HG03103 (cell line): Measurements from ENCODE around the gene PTGFRN.
"Not testable (repeated sequence)": the region's sequence is repeated elsewhere in the genome, so short reads cannot be mapped to it uniquely, and the experiment has no call there.

ENCODE experiments used
- ATAC-seq: cut with Tn5 transposase; IDR thresholded peaks from one replicate; pipeline ENCODE4 v1.9.1; 2021; ENCODE audit warnings: low read depth; ENCODE audit not compliant: unreplicated experiment

PTGFRN gene

DNA sequence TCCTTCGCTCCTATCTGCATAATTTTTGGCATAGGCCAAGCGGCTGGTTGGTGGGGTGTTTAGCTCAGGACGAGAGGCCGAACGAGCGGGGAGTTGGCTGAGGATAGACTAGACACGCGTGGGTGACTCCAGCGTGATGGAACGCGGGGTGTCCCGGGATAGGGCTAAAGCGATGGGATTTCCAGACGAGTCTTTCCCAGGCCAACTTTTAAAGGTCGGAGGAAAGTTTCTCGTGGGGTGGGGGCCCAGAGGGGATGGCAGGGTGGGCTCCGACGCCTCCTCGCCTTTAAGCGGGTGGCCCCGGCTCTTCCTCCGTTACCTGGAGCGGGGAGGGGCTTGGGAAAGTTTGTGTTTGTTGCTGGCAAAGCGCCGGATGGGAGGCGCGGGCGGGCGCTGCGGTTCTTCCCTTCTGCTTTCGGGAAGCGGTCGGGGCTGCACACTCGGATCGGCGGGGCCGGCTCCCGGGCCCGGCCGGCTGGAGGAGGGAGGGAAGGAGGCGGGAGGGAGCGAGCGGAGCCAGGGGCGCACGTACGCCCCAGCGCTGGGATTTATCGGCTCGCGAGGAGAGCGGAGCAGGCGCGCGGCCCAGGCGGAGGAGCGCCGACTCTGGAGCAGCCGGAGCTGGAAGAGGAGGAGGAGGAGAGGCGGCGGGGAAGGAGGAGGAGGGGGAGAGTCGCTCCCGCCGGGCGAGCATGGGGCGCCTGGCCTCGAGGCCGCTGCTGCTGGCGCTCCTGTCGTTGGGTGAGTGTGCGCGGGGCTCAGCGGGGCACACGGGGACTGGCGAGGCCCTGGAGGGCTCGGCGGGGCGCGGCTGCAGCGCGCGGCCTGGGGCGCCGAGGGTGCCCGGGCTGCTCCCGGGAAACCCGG lies at the start of gene PTGFRN:
PTGFRN (plus strand) TSS at position 405 of the 867 bp plus-strand sequence; CDS start at position 693, 288 bp downstream.
- no peak for ATAC-seq

DNA sequence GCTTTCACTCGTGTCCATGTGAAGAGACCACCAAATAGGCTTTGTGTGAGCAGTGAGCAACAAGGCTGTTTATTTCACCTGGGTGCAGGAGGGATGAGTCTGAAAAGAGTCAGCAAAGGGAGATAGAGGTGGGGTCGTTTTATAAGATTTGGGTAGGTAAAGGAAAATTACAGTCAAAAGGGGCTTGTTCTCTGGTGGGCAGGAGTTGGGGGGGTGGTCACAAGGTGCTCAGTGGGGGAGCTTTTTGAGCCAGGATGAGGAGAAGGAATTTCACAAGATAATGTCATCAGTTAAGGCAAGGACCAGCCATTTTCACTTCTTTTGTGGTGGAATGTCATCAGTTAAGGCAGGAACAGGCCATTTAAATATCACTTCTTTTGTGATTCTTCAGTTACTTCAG lies 49.5 kb upstream of the PTGFRN start:
- ATAC-seq = not testable (repeated sequence)

DNA sequence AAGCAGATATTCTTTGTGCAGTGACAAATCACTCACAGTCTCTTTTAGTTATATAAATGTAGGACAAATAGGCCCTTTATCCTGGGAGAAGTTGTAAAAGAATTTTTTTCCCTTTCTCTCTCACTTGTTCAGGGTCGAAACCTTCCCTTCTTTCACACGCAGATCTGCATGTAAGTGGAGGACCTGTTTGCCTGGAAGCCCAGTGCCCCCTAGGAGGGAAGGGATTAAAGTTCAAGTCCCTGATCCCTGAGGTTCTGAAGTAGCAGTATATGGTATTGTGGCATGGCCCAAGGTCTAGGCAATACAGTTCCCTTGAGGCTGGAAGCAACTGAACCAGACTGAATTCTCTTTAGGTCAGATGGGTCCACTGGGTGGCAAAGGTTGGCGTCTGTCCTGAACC lies 48.6 kb upstream of the PTGFRN start:
- no peak for ATAC-seq

DNA sequence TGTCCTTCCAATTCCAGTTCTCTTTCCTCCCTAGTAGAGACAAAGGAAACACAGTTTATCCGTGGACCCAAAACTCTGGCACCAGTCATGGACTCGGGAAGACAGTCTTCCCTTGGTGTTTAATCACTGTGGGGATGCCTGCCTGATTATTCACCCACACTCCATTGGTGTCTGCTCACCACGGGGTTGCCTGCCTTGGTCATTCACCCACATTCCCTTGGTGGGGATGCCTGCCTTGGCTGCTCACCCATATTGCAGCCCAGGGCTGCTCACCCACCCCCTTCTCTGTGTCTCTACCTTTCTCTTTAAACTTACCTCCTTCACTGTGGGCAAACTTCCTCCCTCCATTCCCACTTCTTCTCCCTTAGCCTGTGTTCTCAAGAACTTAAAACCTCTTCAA lies 46.7 kb upstream of the PTGFRN start:
- not testable (repeated sequence) for ATAC-seq

DNA sequence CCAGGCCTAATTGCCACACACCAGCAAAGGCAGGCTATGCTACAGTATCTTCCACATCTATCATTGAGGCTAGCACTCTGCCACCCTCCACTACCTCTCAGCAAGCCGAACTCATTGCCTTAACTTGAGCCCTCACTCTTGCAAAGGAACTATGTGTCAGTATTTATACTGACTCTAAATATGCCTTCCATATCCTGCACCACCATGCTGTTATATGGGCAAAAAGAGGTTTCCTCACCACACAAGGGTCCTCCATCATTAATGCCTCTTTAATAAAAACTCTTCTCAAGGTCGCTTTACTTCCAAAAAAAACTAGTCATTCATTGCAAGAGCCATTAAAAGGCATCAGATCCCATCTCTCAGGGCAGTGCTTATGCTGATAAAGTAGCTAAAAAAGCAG lies 43.2 kb upstream of the PTGFRN start:
- ATAC-seq = not testable (repeated sequence)

DNA sequence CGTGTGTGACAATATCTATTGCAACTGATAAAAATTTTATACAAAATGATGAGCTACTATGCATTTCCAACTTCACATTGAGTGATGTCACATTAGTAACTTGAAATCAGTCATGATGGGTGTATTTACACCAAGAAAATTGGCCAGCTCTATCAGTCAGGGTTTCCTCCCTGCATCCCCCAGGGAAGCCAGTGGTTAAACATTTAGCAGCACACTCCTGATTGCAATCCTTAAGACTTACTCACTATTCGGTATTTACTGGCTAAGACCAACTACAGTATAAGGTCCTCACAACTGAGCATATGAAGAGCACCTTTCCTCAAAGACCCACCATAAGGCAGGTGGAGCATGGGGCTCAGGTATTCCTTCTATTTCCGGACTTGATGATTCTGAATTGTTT lies 41.3 kb upstream of the PTGFRN start:
- no peak for ATAC-seq

DNA sequence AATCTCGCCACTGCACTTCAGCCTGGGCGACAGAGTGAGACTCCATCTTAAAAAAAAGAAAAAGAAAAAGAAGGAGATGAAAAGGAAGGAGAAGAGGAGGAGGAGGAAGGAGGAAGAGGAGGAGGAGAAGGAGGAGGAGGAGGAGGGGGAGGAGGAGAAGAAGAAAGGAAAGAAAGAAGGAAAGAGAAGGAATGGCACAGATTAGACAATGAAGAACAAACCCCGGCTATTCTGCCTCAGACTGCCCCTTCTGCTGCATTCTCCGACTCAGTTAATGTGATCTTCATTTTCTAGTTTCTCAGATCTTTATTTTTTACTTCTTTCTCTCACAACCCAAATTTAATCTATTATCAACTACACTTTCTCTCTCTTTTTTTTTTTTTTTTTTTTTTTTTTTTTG lies 40.1 kb upstream of the PTGFRN start:
- ATAC-seq = no peak

DNA sequence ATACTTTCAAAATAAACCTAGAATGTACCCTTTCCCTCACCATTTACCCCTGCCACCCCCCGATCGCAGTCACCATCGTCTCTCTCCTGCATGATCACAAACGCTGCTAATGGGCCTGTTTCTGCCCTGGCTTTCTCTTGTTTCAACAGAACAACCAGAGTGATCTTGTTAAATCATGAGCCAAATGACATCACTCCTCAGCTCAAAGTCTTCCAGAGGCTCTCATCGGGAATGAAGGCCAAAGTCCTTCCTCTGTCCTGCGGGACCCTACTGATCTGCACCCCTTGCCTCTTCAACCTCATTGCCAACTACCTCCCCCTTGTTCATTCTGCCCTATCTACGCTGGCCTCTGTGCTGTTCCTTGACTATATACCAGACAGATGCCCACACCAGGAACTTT lies 39.4 kb upstream of the PTGFRN start:
- ATAC-seq = no peak

DNA sequence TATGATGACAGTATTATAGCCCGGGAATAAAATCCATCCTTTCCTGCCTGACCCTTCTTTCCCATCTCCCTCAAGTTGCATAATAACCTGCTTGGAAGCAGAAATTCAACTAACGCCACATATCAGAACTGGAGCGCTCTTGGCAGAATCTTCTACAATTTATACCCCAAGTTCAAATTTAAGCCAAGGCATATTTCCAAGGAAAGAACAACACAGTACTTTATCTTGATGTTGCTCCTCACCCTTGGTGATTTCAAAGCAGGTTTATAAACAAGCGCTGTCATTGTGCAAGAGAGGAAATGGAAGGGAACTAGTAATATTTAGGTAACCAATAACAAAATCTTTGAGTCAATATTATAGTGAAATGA lies 38.0 kb upstream of the PTGFRN start:
- no peak for ATAC-seq

DNA sequence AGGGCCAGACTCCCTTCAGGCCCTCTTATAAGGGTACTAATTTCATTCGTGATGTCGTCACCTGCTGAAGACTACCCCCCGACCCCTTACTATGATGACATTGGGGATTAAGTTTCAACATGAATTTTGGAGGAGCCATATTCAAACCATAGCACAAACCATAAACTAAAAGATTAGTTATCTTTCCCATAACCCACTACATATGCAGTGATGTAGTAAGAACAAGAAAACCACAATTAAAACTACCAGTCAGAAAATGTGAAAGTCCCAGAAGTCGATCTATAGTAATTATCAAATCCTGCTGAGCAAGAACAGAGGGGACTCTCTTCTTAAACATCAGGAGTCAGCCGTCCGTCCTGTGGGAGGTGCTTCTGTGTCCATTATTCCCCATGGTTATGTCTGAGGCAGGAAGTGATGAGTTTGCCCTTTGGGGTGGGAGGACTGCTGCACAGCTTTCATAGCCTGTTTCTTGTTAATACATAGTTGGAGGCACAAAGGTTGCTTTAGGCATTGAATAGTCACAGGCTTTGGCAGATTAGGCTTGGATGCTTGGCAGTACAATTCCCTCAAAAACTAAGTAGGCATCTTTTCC lies 35.9 kb upstream of the PTGFRN start:
- ATAC-seq = no peak

DNA sequence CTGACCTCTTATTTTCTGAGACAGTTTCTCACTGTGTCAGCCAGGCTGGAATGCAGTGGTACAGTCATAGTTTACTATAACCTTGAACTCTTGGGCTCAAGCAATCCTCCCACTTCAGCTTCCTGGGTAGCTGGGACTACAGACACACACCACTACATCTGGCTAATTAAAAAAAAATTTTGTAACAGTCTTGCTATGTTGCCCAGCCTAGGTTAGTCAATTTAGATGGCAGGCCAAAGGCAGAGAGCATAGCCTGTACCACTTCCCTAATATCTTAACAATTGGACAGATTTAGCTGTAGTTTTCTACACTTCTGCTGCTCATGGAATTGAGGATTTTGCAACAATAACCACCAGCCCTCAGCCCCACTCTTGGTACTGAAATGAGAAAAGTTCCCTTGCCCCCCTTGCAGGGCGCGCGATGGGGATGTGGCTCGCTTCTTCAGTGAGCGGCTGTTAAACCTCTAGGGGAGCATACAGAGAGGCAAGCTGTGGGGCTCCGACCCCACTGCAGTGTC lies 34.9 kb upstream of the PTGFRN start:
- ATAC-seq = no peak

DNA sequence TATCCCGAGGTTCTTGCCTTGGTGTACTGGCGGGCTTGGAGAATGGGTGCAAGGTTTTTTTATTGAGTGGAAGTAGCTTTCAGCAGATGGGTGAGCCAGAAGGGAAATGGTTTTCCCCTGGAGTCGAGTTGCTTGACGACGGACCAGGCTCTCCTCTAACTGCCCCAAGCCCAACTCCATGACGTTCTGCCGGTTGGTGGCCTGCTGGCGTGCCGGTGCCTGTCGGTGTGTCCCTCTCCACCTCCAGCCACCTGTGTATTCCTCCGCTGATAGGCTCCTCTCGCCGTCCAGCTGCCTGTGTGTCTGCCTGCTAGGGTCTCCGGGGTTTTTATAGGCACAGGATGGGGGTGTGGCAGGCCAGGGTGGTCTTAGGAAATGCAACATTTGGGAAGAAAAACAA lies 34.3 kb upstream of the PTGFRN start:
- no peak for ATAC-seq

DNA sequence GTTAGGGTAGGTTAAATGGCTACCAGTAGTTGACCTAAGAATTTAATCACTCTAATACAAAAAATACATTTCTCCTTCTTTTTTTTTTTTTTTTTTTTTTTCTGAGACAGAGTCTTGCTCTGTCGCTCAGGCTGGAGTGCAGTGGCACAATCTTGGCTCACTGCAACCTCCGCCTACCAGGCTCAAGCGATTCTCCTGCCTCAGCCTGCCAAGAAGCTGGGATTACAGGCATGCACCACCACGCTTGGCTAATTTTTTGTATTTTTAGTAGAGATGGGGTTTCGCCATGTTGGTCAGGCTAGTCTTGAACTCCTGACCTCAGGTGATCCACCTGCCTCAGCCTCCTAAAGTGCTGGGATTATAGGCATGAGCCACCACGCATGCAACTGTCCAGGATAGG lies 33.8 kb upstream of the PTGFRN start:
- ATAC-seq = not testable (repeated sequence)

DNA sequence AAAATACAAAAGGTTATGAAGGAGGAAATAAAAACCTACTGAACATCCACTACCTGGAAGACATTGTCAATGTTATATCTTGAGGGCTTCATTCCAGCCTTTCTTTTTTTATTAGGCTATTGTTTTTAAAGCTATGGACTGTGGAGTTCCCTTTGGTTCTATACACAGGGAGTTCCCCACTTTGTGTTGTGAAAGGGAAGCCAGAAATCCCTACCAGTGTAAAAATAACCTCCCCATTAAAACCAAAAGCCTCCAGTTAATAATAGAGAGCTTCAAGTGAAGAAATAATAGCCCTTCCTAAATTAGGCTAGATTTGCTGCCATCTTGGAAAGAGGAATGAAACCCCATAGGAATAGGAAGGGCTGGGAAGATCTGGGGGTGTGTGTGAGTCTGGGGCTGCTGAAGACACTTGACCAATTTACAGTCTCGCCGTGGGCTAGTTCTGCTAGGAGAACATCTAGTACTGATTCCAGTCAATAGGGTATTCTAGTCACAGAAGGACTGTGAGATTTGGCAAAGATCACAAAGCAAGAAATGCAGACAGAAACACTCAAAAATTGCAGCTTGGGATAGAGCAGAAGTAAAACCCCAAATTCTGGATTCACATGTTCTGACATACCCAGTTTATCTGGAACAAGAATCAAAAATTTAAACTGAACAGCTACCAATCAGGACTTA lies 32.4 kb upstream of the PTGFRN start:
- no peak for ATAC-seq

DNA sequence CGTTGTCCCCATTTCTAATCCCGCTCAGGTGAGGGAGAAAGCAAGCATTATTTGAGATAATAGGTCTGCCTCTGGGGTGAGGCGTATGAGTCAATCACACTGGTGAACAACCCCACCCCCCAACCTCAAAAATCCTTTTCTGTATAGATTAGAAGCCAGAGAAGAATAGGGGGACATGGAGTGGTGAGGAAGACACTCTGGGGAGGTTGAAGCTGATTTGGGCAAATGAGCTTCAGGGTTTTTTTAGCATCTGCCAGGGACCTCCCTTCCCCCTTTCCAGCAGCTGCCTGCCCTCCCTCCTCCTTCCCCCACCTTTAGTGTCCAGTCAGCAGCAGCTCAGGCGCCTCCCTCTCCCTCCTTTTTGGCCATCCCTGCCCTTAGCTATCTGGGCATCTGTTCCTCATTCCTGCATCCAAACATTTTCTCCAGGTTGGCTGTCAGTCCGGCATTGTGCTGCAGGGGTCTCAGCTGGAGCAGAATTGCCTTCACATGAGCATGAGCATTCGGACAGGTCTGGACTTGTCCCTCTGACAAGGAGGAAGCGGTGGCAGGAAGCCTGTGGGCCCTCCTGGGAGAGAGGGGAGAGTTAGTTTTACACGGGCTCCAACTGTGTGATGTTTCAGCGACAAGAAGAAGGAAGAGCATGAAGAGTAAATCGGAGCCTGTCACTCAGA lies 30.8 kb upstream of the PTGFRN start:
- ATAC-seq = no peak

DNA sequence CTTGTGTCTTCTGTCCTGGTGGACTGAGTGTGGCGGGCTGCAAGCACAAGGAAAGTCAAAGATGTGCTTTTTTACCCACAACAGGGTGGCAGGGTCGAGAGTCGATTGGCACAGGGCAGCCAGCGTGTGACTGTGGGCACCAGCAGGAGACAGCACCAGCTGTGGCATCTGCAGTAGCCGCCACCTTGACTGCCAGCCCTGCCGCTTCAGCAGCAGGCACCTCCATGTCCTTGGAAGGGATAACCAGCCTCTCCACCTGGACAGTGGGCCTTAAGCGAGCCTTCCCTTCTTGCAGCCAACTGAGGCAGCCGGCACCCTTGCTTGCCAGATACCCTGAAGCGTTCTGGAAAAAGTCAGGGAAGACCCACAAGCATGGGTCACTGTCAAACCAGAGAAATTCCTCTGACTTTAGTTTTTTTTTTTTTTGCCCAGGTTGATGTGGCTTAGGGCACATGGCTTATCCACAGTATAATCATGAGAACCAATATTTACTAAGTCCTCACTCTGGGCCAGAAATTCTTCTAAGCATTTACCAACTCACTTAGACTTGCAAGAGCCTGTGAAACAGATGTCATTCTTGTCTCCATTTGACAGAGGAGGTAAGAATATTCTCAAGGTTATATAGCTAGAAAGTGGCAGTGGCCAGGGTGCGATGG lies 30.1 kb upstream of the PTGFRN start:
- ATAC-seq = no peak

DNA sequence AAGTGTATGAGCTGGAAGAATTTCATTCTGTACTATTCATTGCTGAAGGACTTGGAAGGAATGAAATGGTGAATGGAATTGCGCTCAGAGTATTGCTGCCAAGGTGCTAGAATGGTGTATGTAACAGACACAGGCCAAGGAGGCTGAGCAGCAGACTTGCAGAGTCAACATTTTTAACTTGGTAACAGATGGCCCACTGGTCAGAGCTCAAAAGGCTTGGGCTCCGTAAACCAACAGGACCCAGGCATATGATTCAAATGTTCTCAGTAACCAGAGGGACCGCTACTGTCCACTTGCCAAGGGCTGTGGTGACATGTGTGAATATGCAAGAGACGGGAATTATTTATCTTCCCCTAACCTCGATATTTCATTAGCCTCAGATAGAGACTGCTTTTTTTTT lies 28.8 kb upstream of the PTGFRN start:
- ATAC-seq = no peak

DNA sequence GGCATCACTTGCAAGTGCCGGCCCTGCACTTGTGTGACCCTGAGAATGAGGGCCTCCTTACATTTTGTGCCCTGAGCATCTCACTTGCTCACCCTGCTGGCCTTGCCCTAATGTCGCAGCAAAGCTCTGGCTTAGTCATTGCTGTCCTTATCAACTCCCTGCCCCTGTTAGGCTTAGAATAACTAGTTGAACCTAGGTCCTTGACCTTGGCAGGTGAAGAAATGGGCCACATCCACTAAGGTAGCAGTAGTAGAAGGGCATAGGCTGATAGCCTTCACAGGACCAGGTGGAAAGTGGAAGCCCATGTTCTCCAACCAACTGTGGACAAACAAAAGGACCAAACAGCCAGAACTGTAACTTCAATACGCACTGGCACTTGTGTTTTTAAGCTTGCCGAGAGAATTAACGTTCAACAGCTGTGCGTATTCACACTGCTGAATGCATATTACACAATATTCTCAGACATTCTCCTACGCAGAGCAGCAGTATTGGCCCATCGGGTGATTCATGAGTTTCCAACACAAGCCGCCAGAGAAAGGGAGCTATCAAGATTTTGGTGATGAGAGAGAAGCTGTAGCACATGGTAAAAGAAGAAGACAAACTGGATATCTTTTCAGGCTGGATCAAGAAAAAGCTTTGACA lies 27.7 kb upstream of the PTGFRN start:
- no peak for ATAC-seq

DNA sequence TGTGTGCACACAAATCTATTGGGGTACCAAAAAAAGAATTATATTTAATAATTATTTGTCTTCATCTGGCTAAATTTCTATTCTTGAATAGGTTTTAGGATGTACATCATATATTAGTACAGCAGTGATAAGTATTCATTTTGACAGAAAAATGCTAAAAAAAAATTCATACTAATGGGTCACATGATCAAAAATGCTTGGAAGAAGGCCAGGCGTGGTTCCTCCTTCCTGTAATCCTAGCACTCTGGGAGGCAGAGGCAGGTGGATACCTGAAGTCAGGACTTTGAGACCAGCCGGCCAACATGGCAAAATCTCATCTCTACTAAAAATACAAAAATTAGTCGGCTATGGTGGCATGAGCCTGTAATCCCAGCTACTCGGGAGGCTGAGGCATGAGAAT lies 26.9 kb upstream of the PTGFRN start:
- no peak for ATAC-seq

DNA sequence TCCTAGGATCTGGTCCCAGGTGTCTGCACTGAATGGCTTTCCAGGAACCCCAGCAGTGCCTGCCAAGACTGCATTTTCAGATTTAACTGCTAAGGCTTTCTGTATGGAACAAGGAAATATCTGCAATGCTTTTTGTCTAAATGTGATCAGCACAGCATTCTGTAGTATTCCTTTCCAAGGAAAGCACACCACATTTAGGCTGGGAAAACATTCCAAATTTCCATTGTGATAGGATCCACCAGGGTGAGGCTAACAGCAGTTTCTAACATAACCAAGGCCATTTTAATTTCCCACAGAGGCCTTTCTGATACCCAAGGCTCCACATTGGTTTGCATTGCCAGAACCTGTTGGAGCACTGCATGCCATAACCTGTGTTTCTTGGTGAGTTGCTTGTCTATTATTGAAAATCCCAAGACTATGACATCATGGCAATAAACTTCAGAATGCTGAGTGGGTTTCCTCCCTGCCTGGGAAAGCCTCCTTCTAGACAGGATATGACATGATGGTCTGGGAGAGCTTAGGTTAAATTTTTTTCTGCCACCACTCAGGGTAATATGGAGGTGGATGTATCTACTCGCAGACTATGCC lies 23.3 kb upstream of the PTGFRN start:
- no peak for ATAC-seq
